ENCODE results near the gene CSTB. TPM values are rescaled to one million over a fixed set of nuclear protein-coding genes. Genes with fewer than 3 reads are reported as not detected.
A peak's percentile ranks its signal among the peaks of the same experiment; 100 is the strongest.

CSTB gene
- total and polyA plus RNA-seq, 2 of the 8 experiments (the other 6 are each of a cell fraction or from before 2014, with no cell fraction given), result 53.8 to 64.1 TPM

GRCh38 chr21:43809853-43810504, 33.9 kb upstream of the CSTB start:
- POLR2A ChIA-PET (ENCODE audit: partially characterized antibody), result interaction anchor here (0.7 to 8.4 kb wide), 8 partner anchors 9 to 41 kb away, joined by 3 to 80 read pairs (median 5); partner anchors contain the start of gene RRP1
- Histone ChIP-seq H3K9ac (replicated peaks in 1 of 4; ENCODE audit: extremely low read depth in 1 of 4, low read depth in 3 of 4, low read length in 3 of 4) (no peak overlapping the region), H4K8ac (ENCODE audit: extremely low read depth, insufficient read depth, low read length) (no peak overlapping the region; the same call in 1 of the 2 replicates), H3K9me3 (ENCODE audit: insufficient read depth in 2 of 2, low read depth in 1 of 2, low read length in 1 of 2) (no peaks in the 10 kb centered on the region), H3K36me3 (ENCODE audit: control insufficient read depth in 2 of 4, insufficient read depth in 4 of 4, low read length in 3 of 4) (no peaks in the 10 kb centered on the region; a peak in 2 of 8 replicates), H3K23ac (ENCODE audit: insufficient read length) (no peak overlapping the region), H3K18ac (ENCODE audit: extremely low read depth, low read length) (no peak overlapping the region), H4K5ac (ENCODE audit: insufficient read length, low read depth, low read length) (no peak overlapping the region), H3K27me3 (replicated peaks in 1 of 4; ENCODE audit: control insufficient read depth in 3 of 4, extremely low read depth in 1 of 4, insufficient read depth in 3 of 4, low read length in 3 of 4) (no peaks in the 10 kb centered on the region), H4K20me1 (replicated peaks in 1 of 2; ENCODE audit: control insufficient read depth in 1 of 2, insufficient read depth in 2 of 2, low read length in 2 of 2) (peaks cover 0 to 2% of the 10 kb centered on the region in 2 experiments), H3K23me2 (ENCODE audit: low read depth, low read length) (peaks cover 2% of the 10 kb centered on the region; the same call in 1 of the 2 replicates), H3K4me1 (replicated peaks in 1 of 4; ENCODE audit: control insufficient read depth in 3 of 4, insufficient read depth in 4 of 4, low read length in 3 of 4) (peaks cover 0 to 15% (median 12%) of the 10 kb centered on the region in 4 experiments; a peak in 6 of 7 replicates), H3K14ac (ENCODE audit: insufficient read length) (no peak overlapping the region), H3K27ac (ENCODE audit: low read depth, low read length) (no peak overlapping the region), H2BK15ac (ENCODE audit: low read length) (no peak overlapping the region), H2BK20ac (ENCODE audit: low read length) (no peak overlapping the region), H3K79me2 (ENCODE audit: control insufficient read depth in 1 of 2, insufficient read depth in 2 of 2, low read length in 2 of 2) (no peaks in the 10 kb centered on the region), H2BK12ac (ENCODE audit: low read depth, low read length) (0 out of 2 replicates have a peak overlapping the region, but pooled peaks have one; percentile 50), H3K4ac (replicated peaks; ENCODE audit: insufficient read length, low read depth, low read length) (no peak overlapping the region), H3K4me3 (ENCODE audit: extremely low read depth in 1 of 4, insufficient read depth in 2 of 4, low read depth in 3 of 4, low read length in 4 of 4) (no peak overlapping the region), H2BK5ac (ENCODE audit: low read depth, low read length) (no peak overlapping the region), H2AFZ (ENCODE audit: low read length) (no peak overlapping the region), H3K79me1 (ENCODE audit: low read depth, low read length) (no peaks in the 10 kb centered on the region), H3K4me2 (ENCODE audit: insufficient read depth in 1 of 2, low read depth in 2 of 2, low read length in 2 of 2) (no peak overlapping the region), H2BK120ac (replicated peaks; ENCODE audit: low read depth, low read length) (no peak overlapping the region), H3K56ac (replicated peaks; ENCODE audit: insufficient read length, low read depth, low read length) (no peak overlapping the region), H4K91ac (replicated peaks; ENCODE audit: insufficient read length, low read length) (no peak overlapping the region), H2AK5ac (ENCODE audit: low read depth, low read length) (no peak overlapping the region)
- CTCF ChIA-PET (ENCODE audit: partially characterized antibody), result interaction anchor here (0.7 to 2.4 kb wide), 25 partner anchors 13 to 186 kb away, joined by 3 to 15 read pairs (median 4); partner anchors contain the start of gene RRP1
- DNase-seq (ENCODE audit: low read depth in 1 of 2, low spot score in 2 of 2), result no peak
- no peak for FAIRE-seq
- 87% methylated on average over 19 of the region's 26 CpGs; no CpG with 5 or more reads in 1 of the 2 experiments for WGBS, 2 experiments (ENCODE audit: extremely low coverage in 1 of 2, insufficient coverage in 1 of 2, insufficient read length in 1 of 2, insufficient replicate concordance in 2 of 2, low coverage in 1 of 2, low lambda C conversion rate in 2 of 2, missing lambda C conversion rate in 1 of 2)
- TF ChIP-seq TAF1 (IDR thresholded peaks at IDR 0.05; ENCODE audit: low read depth, low read length) (no peak), HDAC2 (IDR thresholded peaks at IDR 0.05; ENCODE audit: borderline replicate concordance in 1 of 2, low read depth in 2 of 2, low read length in 2 of 2) (no peak), ATF2 (IDR thresholded peaks at IDR 0.05; ENCODE audit: low read length) (no peak), BCL11A (IDR thresholded peaks at IDR 0.05; ENCODE audit: low read depth in 2 of 2, low read length in 2 of 2) (no peak), CEBPB (IDR thresholded peaks at IDR 0.05; ENCODE audit: low read depth, low read length) (no peak), RBBP5 (IDR thresholded peaks at IDR 0.05; ENCODE audit: borderline replicate concordance, low read depth, low read length) (no peak), MAX (IDR thresholded peaks at IDR 0.05) (no peak), SUZ12 (IDR thresholded peaks at IDR 0.05; ENCODE audit: low read length) (no peak), TCF12 (IDR thresholded peaks at IDR 0.05; ENCODE audit: low read depth, low read length) (no peak), SAP30 (IDR thresholded peaks at IDR 0.05; ENCODE audit: insufficient read depth, insufficient replicate concordance, low read length) (no peak)
